HG03196 (cell line): ENCODE results near the gene PTPRN2.

Source experiments
- ATAC-seq: cut with Tn5 transposase; IDR thresholded peaks from one replicate; pipeline ENCODE4 v1.9.1; 2021; ENCODE audit not compliant: unreplicated experiment

The PTPRN2 gene

GRCh38 chr7:157561816-157562410, 1025.7 kb downstream of the PTPRN2 start:
- no peak for ATAC-seq

GRCh38 chr7:157561523-157561785, 1026.2 kb downstream of the PTPRN2 start:
- no peak for ATAC-seq

GRCh38 chr7:157560710-157561522, 1026.7 kb downstream of the PTPRN2 start:
- ATAC-seq, result no peak

GRCh38 chr7:157560258-157560654, 1027.4 kb downstream of the PTPRN2 start:
- ATAC-seq, result no peak

- ATAC-seq, result no peak
Measured at GRCh38 chr7:157559596-157560257, 1027.9 kb downstream of the PTPRN2 start.

GRCh38 chr7:157558875-157559595, 1028.6 kb downstream of the PTPRN2 start:
- ATAC-seq, result no peak

- ATAC-seq, result no peak
Measured at GRCh38 chr7:157558516-157558874, 1029.1 kb downstream of the PTPRN2 start.

GRCh38 chr7:157558061-157558460, 1029.6 kb downstream of the PTPRN2 start:
- ATAC-seq, result no peak

GRCh38 chr7:157557263-157557662, 1030.4 kb downstream of the PTPRN2 start:
- no peak for ATAC-seq

GRCh38 chr7:157556642-157556944, 1031.0 kb downstream of the PTPRN2 start:
- ATAC-seq, result no peak

GRCh38 chr7:157555944-157556641, 1031.5 kb downstream of the PTPRN2 start:
- ATAC-seq, result no peak

GRCh38 chr7:157555313-157555712, 1032.3 kb downstream of the PTPRN2 start:
- ATAC-seq, result no peak

- ATAC-seq, result no peak
Measured at GRCh38 chr7:157554393-157555238, 1033.0 kb downstream of the PTPRN2 start.

- ATAC-seq, result no peak
Measured at GRCh38 chr7:157553256-157553655, 1034.4 kb downstream of the PTPRN2 start.

- no peak for ATAC-seq
Measured at GRCh38 chr7:157552295-157552993, 1035.2 kb downstream of the PTPRN2 start.

GRCh38 chr7:157551325-157552070, 1036.1 kb downstream of the PTPRN2 start:
- no peak for ATAC-seq

- ATAC-seq, result no peak
Measured at GRCh38 chr7:157550300-157551275, 1037.0 kb downstream of the PTPRN2 start.
